Panc1 (cell line): ENCODE measurements around the gene PLA2G12B.

Experiments
- POLR2AphosphoS5 ChIP-seq: IDR thresholded peaks from 2 replicates; pipeline ENCODE4 v1.6.1; 2012; ENCODE audit warnings: mild to moderate bottlenecking, low read depth, low read length, moderate library complexity
- REST ChIP-seq, 2 experiments: IDR thresholded peaks; 2 replicates each; pipeline ENCODE4 v1.6.1; 2011 to 2012; ENCODE audit warnings: low read depth in 2 of 2, control low read depth in 1 of 2, low read length in 1 of 2, mild to moderate bottlenecking in 1 of 2, moderate library complexity in 1 of 2; ENCODE audit not compliant: insufficient read depth in 1 of 2
- SIN3A ChIP-seq: IDR thresholded peaks from 2 replicates; pipeline ENCODE4 v1.6.1; 2012; ENCODE audit warnings: low read depth, mild to moderate bottlenecking, low read length, moderate library complexity, borderline replicate concordance; ENCODE audit not compliant: insufficient read depth
- TF ChIP-seq, protein P1 (sequence below): fragments of 450-650 bp; IDR thresholded peaks from 2 replicates; pipeline ENCODE4 v1.5.1; 2017; ENCODE audit warnings: mild to moderate bottlenecking

DNA sequence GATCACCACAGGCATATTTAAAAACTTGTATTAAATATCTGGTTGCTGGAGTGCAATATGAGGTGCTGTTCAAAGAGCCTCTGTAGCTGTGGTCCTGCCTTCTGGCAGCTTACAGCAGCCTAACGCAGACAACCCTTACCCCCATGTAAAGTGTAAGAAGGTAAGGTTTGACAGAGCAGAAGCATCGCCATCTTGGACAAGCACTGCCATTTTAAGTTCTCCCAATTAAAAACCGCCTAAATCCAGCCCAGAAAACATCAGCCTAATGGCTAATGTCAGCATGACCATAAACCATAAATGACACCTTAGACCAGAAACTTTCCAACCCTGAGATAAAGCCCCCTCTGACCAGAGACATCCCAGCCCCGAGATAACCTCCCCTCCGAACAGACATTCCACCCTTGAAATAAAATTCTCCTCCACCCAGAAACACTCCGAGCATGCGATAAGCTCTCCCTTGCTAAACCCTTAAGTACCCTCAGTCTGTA, 66.4 kb downstream of the PLA2G12B start:
- TF ChIP-seq SIN3A (no peak), POLR2AphosphoS5 (no peak), REST (IDR thresholded peaks at IDR 0.05; ENCODE audit: insufficient read depth in 1 of 2, low read depth in 2 of 2, low read length in 1 of 2) (no peak)
- TF ChIP-seq, protein P1, sequence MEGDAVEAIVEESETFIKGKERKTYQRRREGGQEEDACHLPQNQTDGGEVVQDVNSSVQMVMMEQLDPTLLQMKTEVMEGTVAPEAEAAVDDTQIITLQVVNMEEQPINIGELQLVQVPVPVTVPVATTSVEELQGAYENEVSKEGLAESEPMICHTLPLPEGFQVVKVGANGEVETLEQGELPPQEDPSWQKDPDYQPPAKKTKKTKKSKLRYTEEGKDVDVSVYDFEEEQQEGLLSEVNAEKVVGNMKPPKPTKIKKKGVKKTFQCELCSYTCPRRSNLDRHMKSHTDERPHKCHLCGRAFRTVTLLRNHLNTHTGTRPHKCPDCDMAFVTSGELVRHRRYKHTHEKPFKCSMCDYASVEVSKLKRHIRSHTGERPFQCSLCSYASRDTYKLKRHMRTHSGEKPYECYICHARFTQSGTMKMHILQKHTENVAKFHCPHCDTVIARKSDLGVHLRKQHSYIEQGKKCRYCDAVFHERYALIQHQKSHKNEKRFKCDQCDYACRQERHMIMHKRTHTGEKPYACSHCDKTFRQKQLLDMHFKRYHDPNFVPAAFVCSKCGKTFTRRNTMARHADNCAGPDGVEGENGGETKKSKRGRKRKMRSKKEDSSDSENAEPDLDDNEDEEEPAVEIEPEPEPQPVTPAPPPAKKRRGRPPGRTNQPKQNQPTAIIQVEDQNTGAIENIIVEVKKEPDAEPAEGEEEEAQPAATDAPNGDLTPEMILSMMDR = no peak
